CD4-positive, alpha-beta T cell treated with Interleukin-4 for 4 hours (primary cell): Measurements from ENCODE around the gene TMCC1.
"Not testable (repeated sequence)": the region's sequence is repeated elsewhere in the genome, so short reads cannot be mapped to it uniquely, and the experiment has no call there.

Source experiments
- DNase-seq: peaks from one replicate; pipeline ENCODE4 v3.0.0-alpha.2; 2020

The TMCC1 gene

DNA sequence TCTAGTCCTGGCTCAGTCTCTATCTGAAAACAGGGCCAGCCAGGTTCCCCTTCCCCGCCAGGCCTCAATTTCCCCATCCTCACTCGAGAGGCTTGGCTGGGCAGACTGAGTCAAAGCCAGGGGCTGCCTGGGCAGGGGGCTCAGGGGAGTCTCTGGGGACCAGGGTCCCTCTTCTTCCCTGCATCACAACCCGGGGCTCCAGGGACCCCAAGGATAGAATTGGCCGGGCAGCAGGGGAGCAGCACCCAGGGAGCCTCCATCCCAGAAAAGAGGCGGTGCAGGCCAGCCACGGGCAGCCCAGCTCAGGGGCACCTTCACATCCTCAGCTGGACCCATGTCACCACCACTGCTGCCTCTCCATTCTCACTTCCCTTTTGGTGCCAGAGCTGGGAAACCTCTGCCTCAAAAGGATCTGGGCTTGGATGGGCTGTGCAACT, 273.8 kb downstream of the TMCC1 start:
- no peak for DNase-seq

DNA sequence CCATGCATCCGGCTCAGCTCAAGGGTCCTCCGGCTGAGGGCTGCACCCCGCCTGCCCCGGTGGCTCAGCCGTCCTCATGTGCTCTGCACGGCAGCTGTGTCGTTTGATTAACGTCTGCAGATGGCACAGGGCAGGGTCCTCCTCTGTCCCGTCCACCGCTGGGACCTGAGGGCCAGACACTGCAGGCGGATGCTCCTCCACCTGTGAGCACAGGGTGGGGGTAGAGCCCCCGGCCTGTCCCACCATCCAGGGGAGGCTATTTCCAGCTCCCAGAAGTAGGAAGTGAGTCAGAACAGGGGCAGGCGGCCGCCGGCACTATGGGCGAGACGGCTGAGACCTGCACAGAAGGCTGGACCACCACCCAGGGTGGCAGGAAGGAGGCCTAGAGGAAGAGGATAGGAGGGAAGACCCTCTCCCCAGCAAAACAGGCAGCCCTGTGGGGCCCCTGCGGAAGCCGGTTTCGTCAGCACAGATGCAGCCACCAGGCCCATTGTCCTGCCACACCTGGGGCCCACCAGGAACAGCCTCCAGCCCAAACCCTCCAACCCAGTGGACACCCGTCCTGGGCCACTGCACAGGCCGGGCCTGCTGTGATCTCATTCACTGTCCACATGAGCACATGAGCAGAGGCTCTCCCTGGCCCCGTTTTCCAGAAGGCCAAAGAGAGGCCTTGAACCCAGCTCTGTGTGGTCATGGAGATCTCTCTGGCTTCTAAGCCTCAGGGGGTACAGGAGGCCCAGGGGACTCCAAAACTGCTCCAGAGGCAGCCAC, 274.4 kb downstream of the TMCC1 start:
- DNase-seq = no peak

DNA sequence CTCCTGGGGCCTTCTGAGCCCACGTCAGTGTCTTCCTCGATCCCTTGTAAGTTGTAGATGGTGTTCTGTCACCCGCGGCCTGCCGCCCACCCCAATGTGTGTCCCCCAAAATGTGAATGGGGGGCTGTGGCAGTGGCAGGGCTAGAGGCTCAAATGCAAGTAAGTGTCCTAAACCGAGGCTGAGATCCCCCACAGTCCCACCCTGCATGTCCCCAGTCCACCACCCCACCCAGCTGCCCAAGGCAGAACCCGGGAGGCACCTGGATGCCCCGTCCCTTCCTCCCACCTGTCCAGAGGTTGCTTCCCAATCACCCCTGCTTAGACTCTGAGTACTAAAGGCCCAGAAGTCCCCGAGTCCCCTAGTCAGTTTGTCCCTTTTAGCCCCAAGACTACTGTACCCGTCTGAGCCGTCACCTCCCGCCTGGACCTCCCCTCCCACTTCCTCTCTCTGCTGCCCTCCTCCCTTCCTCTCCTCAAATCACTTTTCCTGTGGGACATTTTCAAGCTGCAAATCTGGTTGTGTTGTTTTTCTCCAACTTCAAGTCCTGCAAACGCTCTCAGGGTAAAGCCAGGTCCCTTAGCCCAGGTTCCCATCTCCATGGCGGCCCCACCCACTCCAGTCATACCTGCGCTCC, 275.2 kb downstream of the TMCC1 start:
- no peak for DNase-seq

DNA sequence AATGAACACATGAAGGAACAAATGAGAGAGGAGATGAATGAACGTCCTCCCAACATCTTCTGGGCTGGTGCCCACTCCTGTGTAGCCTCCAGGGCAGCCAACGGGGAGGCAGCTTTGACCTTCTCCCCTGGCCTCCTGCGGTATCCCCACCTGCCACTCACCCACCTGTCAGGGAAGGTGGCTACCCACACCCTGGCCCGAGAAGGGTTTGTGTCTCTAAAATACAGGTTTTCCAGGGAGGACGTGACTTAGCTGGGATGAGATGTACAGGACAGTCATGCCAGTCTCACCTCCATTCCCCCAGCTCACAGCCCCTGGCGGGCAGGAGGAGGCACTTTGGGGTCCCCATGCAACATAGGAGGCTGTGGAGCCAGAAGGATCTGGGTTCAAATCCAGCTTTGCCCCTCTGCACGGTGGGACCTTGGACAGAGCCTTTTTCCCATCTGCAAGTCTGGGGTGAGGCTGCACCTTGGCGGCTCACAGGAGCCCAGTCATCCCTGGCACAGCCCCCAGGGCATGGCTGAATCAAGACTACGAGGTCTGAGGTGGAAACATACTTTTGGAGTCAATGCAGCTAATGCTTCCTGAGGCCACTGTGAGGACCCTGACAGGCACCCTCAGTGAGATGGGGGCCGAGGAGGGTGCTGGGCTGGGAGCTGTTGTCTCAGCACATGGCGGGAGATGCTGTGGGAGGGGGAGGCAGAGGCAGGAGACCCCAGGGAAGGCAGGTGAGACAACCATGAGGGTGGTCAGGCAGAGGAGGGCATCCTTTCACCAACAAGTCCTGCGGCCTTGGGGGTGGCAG, 275.9 kb downstream of the TMCC1 start:
- no peak for DNase-seq

DNA sequence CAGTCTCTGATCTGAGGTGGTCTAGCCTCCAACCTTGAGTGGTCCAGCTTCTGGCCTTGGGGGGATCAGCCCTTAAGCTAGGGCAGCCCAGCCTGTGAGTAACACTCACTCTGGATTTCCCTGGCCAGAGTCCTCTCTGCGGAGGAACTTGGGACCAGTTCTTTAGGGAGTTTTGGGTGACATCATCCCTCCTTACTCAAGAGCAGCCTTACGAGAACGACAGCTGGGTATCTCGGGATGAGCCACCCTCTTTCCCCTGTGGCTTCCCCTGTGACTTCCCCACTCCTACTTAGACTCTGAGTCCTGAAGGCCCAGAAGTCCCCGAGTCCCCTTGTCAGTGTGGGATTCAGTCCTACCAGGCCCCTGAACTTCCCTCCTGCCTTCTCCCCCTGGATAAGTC, 276.8 kb downstream of the TMCC1 start:
- no peak for DNase-seq

DNA sequence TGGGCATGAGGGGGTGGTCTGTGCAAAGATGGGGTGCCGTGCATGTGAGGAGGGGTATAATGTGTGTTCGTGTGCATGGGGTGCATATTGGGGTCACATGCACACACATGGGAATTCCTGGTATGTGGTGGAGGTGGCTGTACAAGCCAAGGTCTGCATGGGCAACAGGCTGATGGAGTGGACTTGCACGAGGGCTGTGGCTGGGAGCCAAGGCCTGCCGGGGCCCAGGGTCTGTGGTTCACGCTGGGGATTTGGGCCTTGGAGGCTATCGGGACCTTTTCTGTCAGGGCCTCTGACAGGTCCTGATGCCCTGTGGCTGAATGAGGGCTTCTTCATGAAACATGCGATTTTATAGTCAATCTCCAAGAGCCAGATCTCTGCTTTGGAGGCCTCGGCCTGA, 277.2 kb downstream of the TMCC1 start:
- DNase-seq = no peak

DNA sequence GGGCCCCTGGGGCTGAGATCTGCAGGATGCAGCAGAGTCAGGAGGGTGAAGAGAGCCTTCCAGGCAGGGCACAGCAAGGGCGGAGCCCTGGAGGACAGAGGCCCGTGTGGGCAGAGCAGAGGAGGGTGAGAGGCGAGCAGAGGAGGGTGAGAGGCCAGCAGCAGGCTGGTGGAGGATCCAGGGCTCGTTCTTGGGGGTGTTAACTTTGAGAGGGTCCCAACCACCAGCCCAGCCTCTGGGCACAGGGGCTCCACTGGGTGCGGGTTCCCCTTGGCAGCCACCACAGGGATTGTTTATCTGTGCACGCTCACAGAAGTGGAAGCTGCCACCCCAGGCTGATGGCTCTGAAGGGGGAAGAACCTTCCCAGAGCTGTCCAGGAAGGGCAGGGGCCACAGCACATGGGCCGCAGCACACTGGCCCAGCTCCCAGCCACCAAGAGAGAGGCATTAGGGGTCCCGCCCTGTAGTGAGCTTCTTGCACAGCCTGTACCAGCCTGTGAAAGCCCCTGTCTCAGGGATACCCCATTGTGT, 277.7 kb downstream of the TMCC1 start:
- DNase-seq = no peak

DNA sequence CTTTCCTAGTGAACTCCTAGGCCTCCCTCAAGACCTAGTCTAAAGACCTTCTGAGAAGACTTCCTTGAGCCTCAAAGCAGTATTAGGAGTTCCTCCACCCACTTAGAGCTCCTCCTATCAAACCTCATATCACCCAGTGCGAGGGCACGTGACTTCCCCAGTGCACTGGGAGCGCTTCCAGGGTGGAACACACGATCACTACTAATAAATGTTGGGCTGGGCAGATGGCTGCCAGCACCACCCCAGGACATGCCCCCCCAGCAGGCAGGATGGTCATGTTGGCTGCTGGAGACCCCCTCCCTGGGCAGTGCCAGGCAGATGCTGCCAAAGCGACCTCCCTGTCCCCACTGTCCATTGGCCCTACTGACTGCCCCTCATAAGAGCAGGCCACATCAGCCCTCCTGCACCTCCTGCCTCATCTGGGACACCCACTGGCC, 278.6 kb downstream of the TMCC1 start:
- DNase-seq = no peak

DNA sequence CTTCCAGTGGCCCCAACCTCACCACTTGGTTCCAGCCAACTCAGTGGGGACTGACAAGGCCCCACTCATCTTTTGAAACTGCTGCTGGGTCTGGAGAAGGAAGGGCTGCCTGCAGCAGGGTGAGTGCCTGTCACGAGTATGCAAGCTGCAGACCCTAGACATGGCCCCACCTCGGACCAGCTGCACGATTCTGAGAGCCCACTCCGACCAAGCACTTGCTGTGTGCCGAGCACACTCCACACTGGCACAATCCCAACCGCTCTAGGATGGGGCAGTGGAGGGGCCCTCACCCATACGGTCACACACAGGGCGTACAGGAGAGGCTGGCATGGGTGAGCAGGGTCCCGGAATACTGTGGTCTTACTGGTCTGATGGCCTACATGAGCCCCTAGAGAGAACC, 279.1 kb downstream of the TMCC1 start:
- DNase-seq = no peak

DNA sequence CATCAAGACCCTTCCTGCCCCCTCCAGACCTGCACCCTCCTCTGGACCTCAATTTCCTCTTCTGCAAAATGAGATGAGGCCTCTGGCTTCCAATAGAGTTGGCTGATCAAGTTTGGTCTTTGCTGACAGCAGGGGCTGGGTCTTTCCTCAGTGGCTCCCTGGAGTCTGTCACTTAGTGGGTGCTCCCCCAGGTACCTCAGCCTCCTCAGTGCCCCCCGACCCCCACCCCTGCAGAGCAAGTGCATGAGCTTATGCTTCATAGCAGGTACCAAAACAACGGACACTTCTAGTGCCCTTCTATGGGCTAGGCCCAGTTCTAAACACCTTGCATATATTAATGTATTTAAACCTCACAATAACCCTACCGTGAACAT, 280.2 kb downstream of the TMCC1 start:
- DNase-seq = no peak

DNA sequence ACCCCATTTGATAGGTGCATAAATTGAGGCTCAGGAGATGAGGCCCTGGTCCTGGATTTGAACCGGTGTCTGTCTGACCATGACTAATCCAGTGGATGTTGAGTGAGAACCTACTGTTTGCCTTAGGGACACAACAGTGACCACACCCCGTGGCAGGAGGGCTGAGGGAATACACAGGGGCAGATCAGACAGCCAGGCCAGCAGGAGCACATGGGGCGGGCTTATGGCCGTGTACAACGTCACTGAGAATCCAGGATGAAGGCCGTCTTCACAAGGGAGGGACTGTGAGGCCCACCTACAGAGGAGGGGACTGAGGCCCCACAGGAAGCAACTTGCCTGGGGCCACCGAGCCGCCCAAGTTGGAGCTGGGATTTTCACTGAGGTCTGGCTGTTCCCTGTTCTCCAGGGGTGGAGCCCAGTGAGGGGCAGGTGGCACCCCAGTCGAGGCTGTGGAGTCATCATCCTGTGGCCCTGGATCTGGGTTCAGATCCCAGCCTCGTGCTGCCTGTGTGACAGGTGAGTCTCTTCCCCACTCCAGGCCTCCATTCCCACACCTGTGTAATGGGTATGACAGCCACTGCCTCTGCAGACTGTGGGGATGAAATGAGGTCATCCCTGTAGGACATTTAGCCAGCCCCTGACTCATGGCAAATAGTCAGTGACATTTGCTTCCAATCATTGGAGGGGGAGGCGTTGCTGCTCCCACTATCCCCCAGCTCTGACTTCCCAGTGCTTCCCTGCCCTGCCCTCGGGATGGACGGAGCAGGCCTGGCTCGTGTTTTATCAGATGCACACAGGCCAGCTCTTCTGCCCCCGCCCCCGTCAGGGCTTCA, 280.8 kb downstream of the TMCC1 start:
- no peak for DNase-seq

DNA sequence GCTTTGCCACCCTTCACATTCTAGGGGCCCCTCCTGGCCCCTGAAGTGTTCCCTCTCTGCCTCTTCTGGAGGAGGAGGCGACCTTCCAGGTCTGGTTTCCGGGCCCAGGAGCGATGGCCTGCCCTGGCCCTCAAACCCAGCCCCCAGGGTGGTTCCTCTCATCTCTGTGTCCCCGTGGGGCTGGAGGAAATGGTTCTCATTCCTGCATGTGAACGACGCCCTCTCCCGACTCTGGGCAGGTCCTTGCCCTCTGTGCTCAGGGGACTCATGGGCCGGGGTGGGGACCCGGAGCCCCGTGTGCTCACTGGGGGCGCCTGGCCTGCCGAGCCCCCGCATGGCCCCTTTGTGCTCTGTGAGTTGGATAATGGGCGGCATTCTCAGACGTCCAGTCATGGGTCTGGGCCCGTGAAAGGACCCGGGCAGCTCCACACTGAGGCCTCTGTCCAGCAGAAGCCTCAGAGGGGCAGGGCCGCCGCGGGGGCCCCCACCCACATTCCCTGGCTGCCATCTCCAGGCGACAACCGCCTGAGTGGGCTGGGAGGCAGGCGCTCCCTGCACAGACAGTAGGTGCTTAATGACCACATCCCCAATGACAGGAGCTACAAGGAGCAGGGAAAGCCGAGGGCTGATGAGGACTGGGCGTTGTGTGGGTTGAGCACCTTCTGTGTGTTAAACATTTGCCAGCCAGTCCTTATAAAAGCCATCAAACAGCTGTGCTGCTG, 281.5 kb downstream of the TMCC1 start:
- DNase-seq = no peak

DNA sequence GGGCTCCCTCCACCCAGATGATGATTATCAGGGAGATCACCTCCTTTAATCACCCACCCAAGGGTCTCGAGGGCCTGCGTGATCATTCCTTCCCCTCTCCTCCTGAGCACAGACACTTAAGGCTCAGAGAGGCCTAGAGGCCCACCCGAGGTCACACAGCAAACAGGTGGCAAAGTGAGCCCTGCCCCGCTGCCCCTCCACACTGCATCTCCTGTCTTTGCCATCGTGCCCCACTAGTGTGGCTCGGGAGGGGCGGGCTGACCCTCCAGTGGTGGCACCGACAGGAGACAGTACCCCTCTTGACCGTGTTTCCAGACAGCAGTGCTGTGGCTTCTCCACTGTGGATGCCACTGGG, 282.1 kb downstream of the TMCC1 start:
- no peak for DNase-seq

DNA sequence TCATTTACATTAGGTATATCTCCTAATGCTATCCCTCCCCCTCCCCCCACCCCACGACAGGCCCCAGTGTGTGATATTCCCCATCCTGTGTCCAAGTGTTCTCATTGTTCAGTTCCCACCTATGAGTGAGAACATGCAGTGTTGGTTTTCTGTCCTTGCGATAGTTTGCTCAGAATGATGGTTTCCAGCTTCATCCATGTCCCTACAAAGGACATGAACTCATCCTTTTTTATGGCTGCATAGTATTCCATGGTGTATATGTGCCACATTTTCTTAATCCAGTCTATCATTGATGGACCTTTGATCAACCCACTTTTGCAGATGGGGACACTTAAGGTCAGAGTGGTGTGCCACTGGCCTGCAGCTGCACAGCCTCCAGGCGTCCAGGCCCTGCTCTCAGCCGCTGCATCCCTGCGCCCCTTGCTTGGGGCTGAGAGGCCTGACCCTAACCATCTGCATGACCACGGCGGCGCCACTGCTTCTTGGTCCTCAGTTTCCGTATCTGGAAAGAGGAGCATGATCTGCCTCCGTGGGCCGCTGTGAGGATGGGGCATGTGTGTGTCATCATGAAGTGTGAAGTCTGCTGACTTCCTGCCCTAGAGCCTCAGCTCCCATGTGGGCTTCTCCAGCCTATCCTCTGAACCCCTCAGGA, 282.6 kb downstream of the TMCC1 start:
- DNase-seq = not testable (repeated sequence)

DNA sequence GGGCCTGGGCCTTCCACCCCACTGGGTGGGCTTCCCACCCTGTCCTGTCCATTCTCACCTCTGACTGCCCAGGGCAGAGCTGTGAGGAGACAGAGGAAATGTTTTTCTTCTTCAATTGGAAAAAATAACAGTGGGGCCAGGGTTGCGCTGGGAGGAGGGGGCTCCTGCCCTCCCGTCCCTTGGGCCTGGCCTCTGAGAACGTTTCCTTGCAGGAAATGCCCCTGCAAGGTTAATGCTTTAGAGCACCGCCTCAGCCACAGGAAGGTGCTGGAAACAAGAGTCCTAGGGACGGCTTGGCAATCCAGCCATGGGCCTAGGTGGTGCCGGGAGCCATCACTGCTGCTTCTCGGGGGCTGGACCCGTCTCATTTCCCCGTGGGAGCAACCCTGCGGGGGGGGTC, 283.2 kb downstream of the TMCC1 start:
- no peak for DNase-seq

DNA sequence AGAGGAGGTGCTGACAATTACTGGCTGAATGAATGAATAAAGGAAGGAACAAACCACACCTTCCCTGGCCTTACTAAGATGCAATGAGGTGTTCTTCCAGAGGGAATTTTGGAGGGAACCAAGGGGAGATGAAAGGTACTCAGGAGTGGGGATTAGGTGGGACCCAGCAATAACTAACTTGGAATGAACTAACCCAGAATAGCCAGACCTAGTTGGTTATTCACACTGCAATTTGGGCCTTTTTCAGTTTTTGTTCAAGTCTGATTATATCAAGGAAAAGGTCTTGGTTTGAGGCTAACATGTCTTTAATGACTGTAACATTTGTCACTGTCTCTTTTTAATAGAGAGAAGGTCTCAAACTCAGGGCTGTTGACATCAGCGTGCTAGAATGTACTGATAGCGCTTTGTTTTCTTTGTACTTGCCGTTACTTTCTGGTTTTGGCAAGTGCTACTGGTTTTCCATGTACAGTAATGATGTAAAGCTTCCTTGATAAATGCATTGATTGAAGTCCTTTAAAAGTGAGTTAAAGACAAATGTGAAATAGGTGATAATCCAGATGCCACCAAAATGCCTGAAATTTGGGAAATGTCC, 283.8 kb downstream of the TMCC1 start:
- DNase-seq = no peak

DNA sequence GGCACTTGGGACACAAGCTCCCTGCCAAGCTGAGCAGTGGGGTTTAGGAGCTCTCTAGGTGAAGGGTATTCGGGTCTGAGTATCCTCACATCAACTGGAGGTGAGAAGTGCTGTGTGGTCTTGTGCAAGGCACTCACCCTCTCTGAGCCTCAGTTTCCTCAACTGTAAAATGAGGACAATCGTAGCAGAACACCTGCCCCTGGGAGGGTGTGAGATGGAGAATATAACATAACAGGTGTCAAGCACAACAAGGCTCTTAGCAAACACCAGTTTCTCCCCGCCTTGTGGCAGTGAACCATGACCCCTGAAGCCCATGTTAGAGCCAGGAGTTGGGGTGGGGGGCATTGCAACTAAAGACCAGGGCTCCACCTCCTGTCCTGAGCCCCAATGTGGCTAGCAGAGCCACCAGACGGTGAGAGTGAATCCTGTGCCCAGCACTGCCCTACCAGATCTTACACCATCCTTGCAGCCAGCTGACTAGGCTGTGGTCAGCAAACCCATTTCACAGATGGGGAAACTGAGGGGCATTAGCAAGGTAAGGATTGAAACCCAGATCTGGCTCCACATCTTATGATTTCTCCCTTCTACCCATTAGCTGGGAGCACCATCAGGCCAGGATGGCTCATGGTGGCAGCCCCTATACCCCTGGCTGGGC, 284.4 kb downstream of the TMCC1 start:
- DNase-seq = no peak

DNA sequence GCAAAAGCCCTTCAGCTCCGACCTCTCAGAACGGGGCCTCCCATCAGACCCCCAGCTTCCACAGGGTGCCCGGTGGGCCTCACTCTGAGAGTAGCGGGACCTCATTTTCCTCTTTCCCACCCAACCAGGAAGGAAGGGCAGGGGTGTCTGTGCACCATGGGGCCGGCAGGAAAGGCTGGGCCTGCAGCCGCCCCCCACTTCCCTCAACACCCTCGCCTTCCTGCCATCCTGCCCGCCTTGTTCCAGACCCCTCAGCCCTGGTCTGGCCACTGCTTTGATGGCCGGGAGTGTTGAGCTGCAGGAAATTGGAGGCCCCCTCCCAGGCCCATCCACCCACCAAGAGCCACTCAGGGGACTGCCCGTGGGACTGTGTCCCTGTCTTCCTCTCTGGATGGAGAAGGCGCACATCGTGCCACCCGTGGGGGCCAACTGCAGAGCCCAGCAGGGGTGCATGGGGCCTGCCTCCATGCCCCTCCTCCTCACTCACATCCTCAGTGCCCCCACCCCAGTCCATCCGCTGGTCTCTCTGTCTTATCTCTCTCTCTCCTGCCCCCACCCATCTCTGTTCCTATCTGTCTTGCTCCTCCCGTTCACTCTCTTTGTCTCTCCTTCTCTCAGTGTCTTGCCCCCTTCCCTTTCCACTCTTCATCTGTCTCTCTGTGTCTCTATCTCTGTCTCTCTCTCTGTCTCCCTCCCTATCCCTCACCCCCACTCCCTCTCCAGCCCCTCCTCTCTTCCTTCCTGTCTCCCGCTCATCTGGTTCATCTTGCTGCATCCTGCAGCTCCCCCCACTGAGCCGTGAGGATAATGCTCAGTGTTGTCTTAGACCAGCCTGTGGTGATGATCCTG, 285.2 kb downstream of the TMCC1 start:
- no peak for DNase-seq

DNA sequence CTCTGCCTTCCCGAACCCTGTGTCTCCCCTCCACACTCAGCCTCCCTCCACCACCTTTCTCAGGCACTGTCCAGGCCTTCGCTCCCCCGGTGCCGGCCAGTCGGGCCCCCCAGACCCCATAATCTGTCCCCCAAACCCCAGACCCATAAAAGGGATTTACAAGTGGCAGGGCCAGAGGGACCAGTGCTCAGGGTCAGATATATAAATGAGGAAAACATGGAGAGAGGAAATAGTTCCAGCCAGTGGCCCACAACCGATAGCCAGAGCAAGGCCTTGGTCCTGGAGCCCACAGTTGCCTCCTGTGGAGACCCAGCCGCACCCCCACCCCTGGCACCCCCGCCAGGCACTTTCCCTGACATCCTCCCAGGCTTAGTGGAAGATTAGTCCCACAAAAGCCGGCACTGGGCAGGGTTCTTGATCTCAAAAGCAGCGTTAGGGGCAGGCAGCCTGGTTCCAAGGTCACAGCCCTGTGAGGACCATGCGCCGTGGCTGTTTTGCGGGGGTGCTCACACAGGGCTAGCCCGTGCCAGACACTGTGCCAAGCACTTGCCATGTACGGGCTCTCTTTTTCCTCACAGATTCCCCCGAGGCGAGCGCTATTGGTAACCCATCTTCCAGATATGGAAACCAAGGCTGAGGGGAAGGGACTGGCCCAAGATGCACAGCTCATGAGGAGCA, 286.0 kb downstream of the TMCC1 start:
- DNase-seq = no peak
